ENCODE measurements around the gene PRRC2C.
"Not testable (repeated sequence)": the region's sequence is repeated elsewhere in the genome, so short reads cannot be mapped to it uniquely, and the experiment has no call there.

PRRC2C gene

DNA sequence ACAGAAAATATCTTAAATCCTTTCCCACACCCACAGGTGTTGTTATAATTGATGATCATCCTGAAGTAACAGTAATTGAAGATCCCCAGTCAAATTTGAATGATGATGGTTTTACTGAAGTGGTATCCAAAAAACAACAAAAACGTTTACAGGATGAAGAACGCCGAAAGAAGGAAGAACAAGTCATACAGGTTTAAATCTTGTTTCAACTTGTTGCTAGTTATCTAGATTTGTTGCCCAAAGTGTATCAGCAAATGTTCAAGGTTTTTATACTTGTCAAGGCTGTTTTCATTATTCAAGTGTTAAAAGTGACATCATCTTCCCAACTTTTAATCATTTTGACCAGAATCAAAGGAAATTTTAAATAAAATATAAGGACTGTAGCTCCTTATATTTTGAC is 64.7 kb downstream of the PRRC2C start:
- H3K36me3 ChIP-seq (ENCODE audit: insufficient read depth, low read length): peaks cover 75% of the 10 kb centered on the region
- H3K9ac ChIP-seq (ENCODE audit: insufficient read length): no peak overlapping the region
- TF ChIP-seq POLR2AphosphoS5 (IDR thresholded peaks at IDR 0.05; ENCODE audit: borderline replicate concordance, low read depth, low read length): no peak
- no peak for TF ChIP-seq FOXP2 (optimal IDR thresholded peaks at IDR 0.05; ENCODE audit: control extremely low read depth, extremely low read length, insufficient read depth)
- no peak for TF ChIP-seq EZH2 (IDR thresholded peaks at IDR 0.05)
- no peak for DNase-seq (ENCODE audit: low read depth, low spot score)
- H3K4me3 ChIP-seq: no peak overlapping the region
- H3K9me3 ChIP-seq (ENCODE audit: low read depth, low read length): peaks cover 7% of the 10 kb centered on the region; the same call in 1 of the 2 replicates
- H3K27ac ChIP-seq: no peak overlapping the region

GRCh38 chr1:171550598-171551100 is 65.3 kb downstream of the PRRC2C start:
- DNase-seq (ENCODE audit: low read depth, low spot score); H3K4me3 ChIP-seq; H3K9me3 ChIP-seq (ENCODE audit: low read depth, low read length); H3K27ac ChIP-seq; H3K9ac ChIP-seq (ENCODE audit: insufficient read length): not testable (repeated sequence)
- H3K36me3 ChIP-seq (ENCODE audit: insufficient read depth, low read length): peaks cover 75% of the 10 kb centered on the region

- H3K27ac ChIP-seq; H3K9ac ChIP-seq (ENCODE audit: insufficient read length); H3K9me3 ChIP-seq (ENCODE audit: low read depth, low read length); H3K4me3 ChIP-seq; DNase-seq (ENCODE audit: low read depth, low spot score): not testable (repeated sequence)
- peaks cover 77% of the 10 kb centered on the region for H3K36me3 ChIP-seq (ENCODE audit: insufficient read depth, low read length)
Observed at GRCh38 chr1:171553960-171554359, 68.6 kb downstream of the PRRC2C start.

DNA sequence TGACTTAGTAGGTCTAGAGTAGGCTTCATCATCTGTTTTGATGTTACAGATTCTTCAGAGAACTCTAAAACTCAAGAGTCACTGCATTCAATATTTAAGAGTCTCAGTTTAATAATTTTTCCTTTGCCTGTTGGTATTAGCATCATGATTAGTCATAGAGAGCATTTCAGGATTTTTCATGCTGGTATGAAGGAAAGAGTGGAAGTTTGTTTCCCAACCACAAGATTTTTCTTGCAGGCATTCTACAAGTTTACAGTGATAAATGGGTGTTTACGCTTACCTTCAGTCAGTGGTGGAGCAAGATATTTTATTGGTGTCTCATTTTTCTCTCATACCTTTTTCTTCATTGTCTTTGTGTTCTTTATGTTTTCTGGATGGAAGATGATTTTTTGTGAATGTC is 78.3 kb downstream of the PRRC2C start:
- Histone ChIP-seq H3K36me3 (ENCODE audit: insufficient read depth, low read length) (peaks cover 99% of the 10 kb centered on the region), H3K9ac (ENCODE audit: insufficient read length) (no peak overlapping the region), H3K4me3 (no peak overlapping the region), H3K27ac (0 out of 2 replicates have a peak overlapping the region, but pooled peaks have one; percentile 17), H3K9me3 (ENCODE audit: low read depth, low read length) (no peaks in the 10 kb centered on the region)
- no peak for DNase-seq (ENCODE audit: low read depth, low spot score)
- TF ChIP-seq FOXP2 (optimal IDR thresholded peaks at IDR 0.05; ENCODE audit: control extremely low read depth, extremely low read length, insufficient read depth): no peak
- TF ChIP-seq EZH2 (IDR thresholded peaks at IDR 0.05): no peak
- TF ChIP-seq POLR2AphosphoS5 (IDR thresholded peaks at IDR 0.05; ENCODE audit: borderline replicate concordance, low read depth, low read length): no peak

DNA sequence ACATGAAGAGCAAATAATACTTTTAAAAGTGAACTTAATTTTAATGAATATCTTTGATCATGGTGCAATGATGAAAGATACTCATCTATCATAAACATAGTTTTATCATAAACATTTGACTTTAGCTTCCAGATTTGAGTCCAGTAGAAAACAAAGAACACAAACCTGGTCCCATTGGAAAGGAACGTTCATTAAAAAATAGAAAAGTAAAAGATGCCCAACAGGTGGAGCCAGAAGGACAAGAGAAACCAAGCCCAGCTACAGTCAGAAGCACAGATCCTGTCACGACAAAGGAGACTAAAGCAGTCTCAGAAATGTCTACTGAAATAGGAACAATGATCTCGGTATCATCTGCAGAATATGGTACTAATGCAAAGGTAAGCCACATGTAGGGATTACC is 81.1 kb downstream of the PRRC2C start:
- no peak for DNase-seq (ENCODE audit: low read depth, low spot score)
- TF ChIP-seq POLR2AphosphoS5 (IDR thresholded peaks at IDR 0.05; ENCODE audit: borderline replicate concordance, low read depth, low read length) (no peak), FOXP2 (optimal IDR thresholded peaks at IDR 0.05; ENCODE audit: control extremely low read depth, extremely low read length, insufficient read depth) (no peak), EZH2 (IDR thresholded peaks at IDR 0.05) (no peak)
- no peaks in the 10 kb centered on the region for H3K9me3 ChIP-seq (ENCODE audit: low read depth, low read length)
- no peak overlapping the region for H3K4me3 ChIP-seq
- peaks cover 94% of the 10 kb centered on the region for H3K36me3 ChIP-seq (ENCODE audit: insufficient read depth, low read length)
- H3K27ac ChIP-seq: no peak overlapping the region
- H3K9ac ChIP-seq (ENCODE audit: insufficient read length): no peak overlapping the region

GRCh38 chr1:171570295-171570694 is 85.0 kb downstream of the PRRC2C start:
- H3K9ac ChIP-seq (ENCODE audit: insufficient read length): no peak overlapping the region
- no peak overlapping the region for H3K27ac ChIP-seq
- no peak for DNase-seq (ENCODE audit: low read depth, low spot score)
- peaks cover 85% of the 10 kb centered on the region for H3K36me3 ChIP-seq (ENCODE audit: insufficient read depth, low read length)
- no peak for TF ChIP-seq FOXP2 (optimal IDR thresholded peaks at IDR 0.05; ENCODE audit: control extremely low read depth, extremely low read length, insufficient read depth)
- no peaks in the 10 kb centered on the region for H3K9me3 ChIP-seq (ENCODE audit: low read depth, low read length)
- H3K4me3 ChIP-seq: no peak overlapping the region

DNA sequence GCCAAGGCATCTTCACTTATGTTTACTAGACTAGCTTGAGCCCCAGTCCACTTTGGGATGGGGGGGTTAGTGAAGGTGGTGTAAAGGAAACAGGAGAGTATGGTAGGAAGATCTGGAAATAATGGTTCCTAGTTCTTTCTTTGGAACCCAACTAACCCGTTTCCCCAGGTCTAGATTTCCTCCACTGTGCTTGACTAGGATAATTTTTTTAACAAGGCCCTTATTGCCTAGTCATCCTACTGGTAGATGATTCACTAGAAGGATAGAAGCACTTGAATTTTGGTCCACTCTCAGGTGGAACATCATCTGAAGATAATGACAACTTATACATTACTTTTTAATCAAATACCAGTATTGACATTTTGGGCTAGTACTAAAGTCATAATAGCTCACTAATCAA is 90.8 kb downstream of the PRRC2C start:
- TF ChIP-seq POLR2AphosphoS5 (IDR thresholded peaks at IDR 0.05; ENCODE audit: borderline replicate concordance, low read depth, low read length) (no peak), EZH2 (IDR thresholded peaks at IDR 0.05) (no peak), FOXP2 (optimal IDR thresholded peaks at IDR 0.05; ENCODE audit: control extremely low read depth, extremely low read length, insufficient read depth) (no peak)
- Histone ChIP-seq H3K9ac (ENCODE audit: insufficient read length) (no peak overlapping the region), H3K36me3 (ENCODE audit: insufficient read depth, low read length) (peaks cover 90% of the 10 kb centered on the region), H3K9me3 (ENCODE audit: low read depth, low read length) (no peaks in the 10 kb centered on the region), H3K4me3 (no peak overlapping the region), H3K27ac (no peak overlapping the region)
- no peak for DNase-seq (ENCODE audit: low read depth, low spot score)

- Histone ChIP-seq H3K27ac (no peak overlapping the region), H3K9ac (ENCODE audit: insufficient read length) (no peak overlapping the region), H3K36me3 (ENCODE audit: insufficient read depth, low read length) (peaks cover 91% of the 10 kb centered on the region), H3K4me3 (no peak overlapping the region), H3K9me3 (ENCODE audit: low read depth, low read length) (no peaks in the 10 kb centered on the region)
- DNase-seq (ENCODE audit: low read depth, low spot score): no peak
- no peak for TF ChIP-seq POLR2AphosphoS5 (IDR thresholded peaks at IDR 0.05; ENCODE audit: borderline replicate concordance, low read depth, low read length)
- no peak for TF ChIP-seq EZH2 (IDR thresholded peaks at IDR 0.05)
- no peak for TF ChIP-seq FOXP2 (optimal IDR thresholded peaks at IDR 0.05; ENCODE audit: control extremely low read depth, extremely low read length, insufficient read depth)
Observed at GRCh38 chr1:171581226-171581625, 95.9 kb downstream of the PRRC2C start.

DNA sequence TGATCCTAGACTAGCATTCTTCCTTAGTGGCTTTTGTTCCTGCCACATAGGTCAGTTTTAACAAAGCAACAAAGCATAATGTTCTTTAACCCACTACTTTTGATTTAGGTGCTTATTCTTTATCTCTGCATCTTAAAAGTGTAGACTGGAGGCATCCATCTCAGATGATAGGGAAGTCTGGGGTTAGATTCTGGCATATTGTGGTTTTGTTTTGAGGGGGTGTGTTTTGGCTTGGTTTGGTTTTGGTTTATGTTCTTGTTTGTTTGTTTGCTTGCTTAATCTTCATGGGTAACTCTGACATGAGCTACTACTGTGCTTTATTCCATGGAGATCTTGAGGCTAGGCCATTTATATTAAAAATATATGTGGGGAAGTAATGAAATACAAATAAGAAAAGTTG is 96.4 kb downstream of the PRRC2C start:
- TF ChIP-seq POLR2AphosphoS5 (IDR thresholded peaks at IDR 0.05; ENCODE audit: borderline replicate concordance, low read depth, low read length) (no peak), EZH2 (IDR thresholded peaks at IDR 0.05) (no peak), FOXP2 (optimal IDR thresholded peaks at IDR 0.05; ENCODE audit: control extremely low read depth, extremely low read length, insufficient read depth) (no peak)
- no peak for DNase-seq (ENCODE audit: low read depth, low spot score)
- no peak overlapping the region for H3K27ac ChIP-seq
- no peak overlapping the region for H3K9ac ChIP-seq (ENCODE audit: insufficient read length)
- H3K36me3 ChIP-seq (ENCODE audit: insufficient read depth, low read length): peaks cover 87% of the 10 kb centered on the region
- H3K9me3 ChIP-seq (ENCODE audit: low read depth, low read length): no peaks in the 10 kb centered on the region
- no peak overlapping the region for H3K4me3 ChIP-seq
